HCT116 (cell line): ENCODE data around the gene ADA. TPM values are rescaled to one million over a fixed set of nuclear protein-coding genes. Genes with fewer than 3 reads are reported as not detected.

Source experiments
- ATAC-seq: fragments of 200-7000 bp; cut with Tn5 transposase; 2 replicates; pipeline ENCODE4 v1.9.1; 2020; ENCODE audit warnings: mild to moderate bottlenecking, moderate library complexity
- BruUV-seq: library from RNA; stranded (reverse); fragments of 400-500 nt; replicated peaks from 2 replicates; lab custom pipeline; 2021; lab: Mats Ljungman, UMichigan
- CTCF ChIA-PET: fragments of 300-600 bp; sonication (Branson Sonifier 250); formaldehyde crosslinking; loops from one replicate; lab custom pipeline; 2021; ENCODE audit warnings: antibody characterized with exemption; lab: Charles Lee
- POLR2A ChIA-PET: fragments of 300-600, 350-600 bp; sonication (Branson Sonifier 250); formaldehyde crosslinking; loops from one replicate; lab custom pipeline; 2021; ENCODE audit warnings: antibody characterized with exemption; lab: Charles Lee
- RAD21 ChIA-PET, 2 experiments: fragments of 300-600 bp; sonication (Branson Sonifier 250); formaldehyde crosslinking; loops; one replicate each; lab custom pipeline; 2023; ENCODE audit warnings: low total read pairs in 2 of 2; ENCODE audit not compliant: uncharacterized antibody in 2 of 2, unreplicated experiment in 2 of 2, low non-redundant PET in 1 of 2; lab: Charles Lee
- DNase-seq: peaks from one replicate; pipeline ENCODE4 v3.0.0-alpha.2; 2010; ENCODE audit warnings: low read depth, low spot score
- H2AFZ ChIP-seq: fragments of 200-600 bp; shearing (Covaris generic), sonication (generic); 2 replicates; pipeline ENCODE4 v1.6.1; 2017; ENCODE audit warnings: low read depth, mixed run types, mixed read lengths, antibody characterized with exemption, low read length; ENCODE audit not compliant: poor library complexity, severe bottlenecking
- H3K27ac ChIP-seq: 2 replicates; pipeline ENCODE4 v1.5.1; 2012; ENCODE audit warnings: low read depth, low read length
- H3K27me3 ChIP-seq: fragments of 200-600 bp; sonication (generic); 2 replicates; pipeline ENCODE4 v1.6.1; 2016; ENCODE audit warnings: mixed run types, low read length, mixed read lengths; ENCODE audit not compliant: insufficient read depth
- H3K36me3 ChIP-seq, 2 experiments: fragments of 200-500 bp in 1 of 2; fragments of 200-600 bp in 1 of 2; sonication (Bioruptor generic) in 1 of 2; sonication (generic) in 1 of 2; 2 replicates each; pipeline versions ENCODE4 v1.5.1 to v1.6.1; 2014 to 2016; ENCODE audit warnings: low read length in 2 of 2, inconsistent platforms in 1 of 2, mixed read lengths in 1 of 2, mixed run types in 1 of 2; ENCODE audit not compliant: insufficient read depth in 2 of 2, control insufficient read depth in 1 of 2
- H3K4me1 ChIP-seq, 2 experiments: fragments of 200-600 bp in 1 of 2; sonication (generic) in 1 of 2; 2 replicates each; pipeline versions ENCODE4 v1.5.1 to v1.6.1; 2012 to 2017; ENCODE audit warnings: low read length in 2 of 2, inconsistent platforms in 1 of 2, mild to moderate bottlenecking in 1 of 2, mixed read lengths in 1 of 2, mixed run types in 1 of 2, moderate library complexity in 1 of 2; ENCODE audit not compliant: insufficient read depth in 2 of 2, control insufficient read depth in 1 of 2
- H3K4me2 ChIP-seq: fragments of 200-600 bp; sonication (generic); 2 replicates; pipeline ENCODE4 v1.6.1; 2017; ENCODE audit warnings: mixed run types, low read length, mixed read lengths
- H3K4me3 ChIP-seq, 2 experiments: fragments of 200-600 bp in 1 of 2; sonication (generic) in 1 of 2; replicated peaks in 1 of 2; 2 replicates each; pipeline ENCODE4 v1.5.1; 2011 to 2016; ENCODE audit warnings: low read length in 2 of 2, control low read depth in 1 of 2, low read depth in 1 of 2, mild to moderate bottlenecking in 1 of 2, mixed read lengths in 1 of 2, mixed run types in 1 of 2
- H3K79me2 ChIP-seq: fragments of 200-600 bp; sonication (generic); 2 replicates; pipeline ENCODE4 v1.6.1; 2017; ENCODE audit warnings: mild to moderate bottlenecking, mixed run types, low read length, moderate library complexity, mixed read lengths; ENCODE audit not compliant: insufficient read depth
- H3K9ac ChIP-seq: fragments of 200-600 bp; sonication (generic); 2 replicates; pipeline ENCODE4 v1.6.1; 2016; ENCODE audit warnings: low read length, mixed read lengths
- H3K9me2 ChIP-seq: fragments of 200-600 bp; sonication (generic), shearing (Covaris generic); 2 replicates; pipeline ENCODE4 v1.6.1; 2017; ENCODE audit warnings: mixed run types, mild to moderate bottlenecking, moderate library complexity; ENCODE audit not compliant: insufficient read depth
- H3K9me3 ChIP-seq, 2 experiments: fragments of 200-500 bp in 1 of 2; fragments of 200-600 bp in 1 of 2; sonication (Bioruptor generic) in 1 of 2; sonication (generic) in 1 of 2; 2 replicates each; pipeline ENCODE4 v1.6.1; 2014 to 2017; ENCODE audit warnings: low read length in 2 of 2, mixed read lengths in 2 of 2, inconsistent platforms in 1 of 2, low read depth in 1 of 2, mild to moderate bottlenecking in 1 of 2, mixed run types in 1 of 2, moderate library complexity in 1 of 2; ENCODE audit not compliant: control insufficient read depth in 1 of 2, insufficient read depth in 1 of 2
- H4K20me1 ChIP-seq: fragments of 200-600 bp; sonication (generic), shearing (Covaris generic); 2 replicates; pipeline ENCODE4 v1.6.1; 2017; ENCODE audit warnings: mixed run types, mild to moderate bottlenecking, moderate library complexity; ENCODE audit not compliant: insufficient read depth
- ATF3 ChIP-seq: IDR thresholded peaks from 2 replicates; pipeline ENCODE4 v1.6.1; 2012
- CEBPB ChIP-seq: IDR thresholded peaks from 2 replicates; pipeline ENCODE4 v1.6.1; 2012; ENCODE audit warnings: low read depth
- CTCF ChIP-seq, 3 experiments: fragments of 200-600 bp in 1 of 3; sonication (generic) in 1 of 3; IDR thresholded peaks in 2 of 3; conservative IDR thresholded peaks in 1 of 3; 2 replicates each; pipeline ENCODE4 v1.5.1; 2012 to 2017; ENCODE audit warnings: low read depth in 2 of 3, low read length in 2 of 3, antibody characterized with exemption in 1 of 3, borderline replicate concordance in 1 of 3, control low read depth in 1 of 3, mild to moderate bottlenecking in 1 of 3, mixed read lengths in 1 of 3, mixed run types in 1 of 3, moderate library complexity in 1 of 3; ENCODE audit not compliant: insufficient read depth in 1 of 3
- EZH2 ChIP-seq: fragments of 200-600 bp; sonication (generic); IDR thresholded peaks from 2 replicates; pipeline ENCODE4 v1.6.1; 2017; ENCODE audit warnings: antibody characterized with exemption, mixed run types
- EZH2phosphoT487 ChIP-seq: fragments of 200-600 bp; IDR thresholded peaks from 2 replicates; pipeline ENCODE4 v1.6.1; 2018; ENCODE audit warnings: antibody characterized with exemption, borderline replicate concordance
- POLR2A ChIP-seq: IDR thresholded peaks from 2 replicates; pipeline ENCODE4 v1.7.0; 2011; ENCODE audit warnings: borderline replicate concordance; ENCODE audit not compliant: insufficient read depth, insufficient read length; ENCODE audit errors: extremely low read depth
- POLR2AphosphoS5 ChIP-seq: IDR thresholded peaks from 2 replicates; pipeline ENCODE4 v1.6.1; 2011; ENCODE audit warnings: mild to moderate bottlenecking, low read depth, low read length, moderate library complexity
- SRF ChIP-seq: IDR thresholded peaks from 2 replicates; pipeline ENCODE4 v1.6.1; 2012; ENCODE audit warnings: low read depth
- TCF7L2 ChIP-seq: IDR thresholded peaks from 2 replicates; pipeline ENCODE4 v1.7.0; 2011; ENCODE audit warnings: borderline replicate concordance, inconsistent platforms; ENCODE audit not compliant: insufficient read depth, insufficient read length; ENCODE audit errors: extremely low read depth
- ZNF274 ChIP-seq: fragments of 200-500 bp; sonication (Bioruptor generic); IDR thresholded peaks from 2 replicates; pipeline ENCODE4 v1.6.1; 2014; ENCODE audit warnings: mild to moderate bottlenecking, low read depth, low read length, inconsistent platforms
- intact Hi-C: fragments of 100-400 bp; cut with micrococcal nuclease; formaldehyde crosslinking; loops from 2 replicates; pipeline ENCODE4 v1.10.0; 2022
- total RNA-seq: library from RNA; stranded (reverse); gene quantifications from one replicate; pipeline ENCODE4 v1.2.1, GENCODE V29; 2021; ENCODE audit not compliant: unreplicated experiment

ADA gene
- total RNA-seq, 1 experiment from 2014 or later, result 25.9 TPM

- H4K20me1 ChIP-seq, result no peaks in the 10 kb centered on the region
- H3K9me2 ChIP-seq, result no peaks in the 10 kb centered on the region
- H3K36me3 ChIP-seq, result peaks cover 0 to 5% of the 10 kb centered on the region in 2 experiments; a peak in 2 of 4 replicates
- no peaks in the 10 kb centered on the region for H3K27me3 ChIP-seq
- H3K9me3 ChIP-seq, result no peaks in the 10 kb centered on the region
- RAD21 ChIA-PET, result no interaction called here
- intact Hi-C loops, result no loop called here
- H3K9ac ChIP-seq, result no peak overlapping the region
- H2AFZ ChIP-seq, result no peak overlapping the region
- no peak for DNase-seq
- peaks cover 5 to 31% of the 10 kb centered on the region in 2 experiments; a peak in 3 of 4 replicates for H3K4me1 ChIP-seq
- H3K27ac ChIP-seq, result no peak overlapping the region
- CTCF ChIA-PET, result no interaction called here
- H3K4me3 ChIP-seq, result no peak overlapping the region
- no peaks in the 10 kb centered on the region for H3K79me2 ChIP-seq
- POLR2A ChIA-PET, result no interaction called here
- no peak for TF ChIP-seq POLR2AphosphoS5
- no peak for TF ChIP-seq TCF7L2
- TF ChIP-seq SRF, result no peak
- no peak for TF ChIP-seq CTCF (IDR thresholded peaks at IDR 0.05 in 2 of 3, conservative IDR thresholded peaks at IDR 0.05 in 1 of 3; ENCODE audit: borderline replicate concordance in 1 of 3, insufficient read depth in 1 of 3, low read depth in 2 of 3, low read length in 2 of 3)
- no peak for TF ChIP-seq POLR2A
- TF ChIP-seq CEBPB, result no peak
- TF ChIP-seq EZH2, result no peak
- no peak for TF ChIP-seq ZNF274
- TF ChIP-seq EZH2phosphoT487, result no peak
- no peak for TF ChIP-seq ATF3
- H3K4me2 ChIP-seq, result no peak overlapping the region
- BruUV-seq, result no TSS peak
- no peak for ATAC-seq
These were observed 10.2 kb downstream of the ADA start for GRCh38 chr20:44641325-44641724.
